Measurements from ENCODE around the gene GLI1.

DNA sequence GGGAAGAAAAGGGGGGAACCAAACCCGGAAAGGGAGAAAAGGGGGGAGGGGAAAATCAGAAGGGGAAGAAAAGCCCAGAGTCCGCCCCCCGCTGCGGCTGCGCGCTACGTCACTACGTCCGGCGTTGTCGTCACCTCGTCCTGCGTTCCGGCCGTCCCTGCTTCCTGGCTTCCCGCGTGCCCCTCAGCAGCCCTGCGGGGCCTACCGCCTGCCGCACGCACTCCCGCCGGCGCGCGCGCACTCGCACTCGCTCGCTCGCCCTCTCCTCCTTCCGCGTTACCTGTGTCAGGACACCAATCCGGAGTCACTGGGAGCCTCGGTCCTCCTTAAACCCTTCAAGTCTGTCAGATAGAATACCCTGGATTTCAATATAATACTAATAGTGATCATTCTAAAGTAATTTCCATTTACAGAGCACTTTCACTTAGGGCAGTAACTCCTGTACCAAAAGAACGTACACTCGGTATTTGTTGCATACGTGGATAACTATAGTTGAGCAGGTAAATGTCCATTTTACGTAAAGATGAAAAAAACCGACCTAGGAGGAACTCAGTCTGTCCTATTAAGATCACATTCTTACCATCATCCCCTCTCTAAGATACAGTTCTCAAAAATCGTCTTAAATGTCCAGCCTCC lies 28.5 kb upstream of the GLI1 start, which contains the start of gene R3HDM2:
- TF ChIP-seq, protein P1, sequence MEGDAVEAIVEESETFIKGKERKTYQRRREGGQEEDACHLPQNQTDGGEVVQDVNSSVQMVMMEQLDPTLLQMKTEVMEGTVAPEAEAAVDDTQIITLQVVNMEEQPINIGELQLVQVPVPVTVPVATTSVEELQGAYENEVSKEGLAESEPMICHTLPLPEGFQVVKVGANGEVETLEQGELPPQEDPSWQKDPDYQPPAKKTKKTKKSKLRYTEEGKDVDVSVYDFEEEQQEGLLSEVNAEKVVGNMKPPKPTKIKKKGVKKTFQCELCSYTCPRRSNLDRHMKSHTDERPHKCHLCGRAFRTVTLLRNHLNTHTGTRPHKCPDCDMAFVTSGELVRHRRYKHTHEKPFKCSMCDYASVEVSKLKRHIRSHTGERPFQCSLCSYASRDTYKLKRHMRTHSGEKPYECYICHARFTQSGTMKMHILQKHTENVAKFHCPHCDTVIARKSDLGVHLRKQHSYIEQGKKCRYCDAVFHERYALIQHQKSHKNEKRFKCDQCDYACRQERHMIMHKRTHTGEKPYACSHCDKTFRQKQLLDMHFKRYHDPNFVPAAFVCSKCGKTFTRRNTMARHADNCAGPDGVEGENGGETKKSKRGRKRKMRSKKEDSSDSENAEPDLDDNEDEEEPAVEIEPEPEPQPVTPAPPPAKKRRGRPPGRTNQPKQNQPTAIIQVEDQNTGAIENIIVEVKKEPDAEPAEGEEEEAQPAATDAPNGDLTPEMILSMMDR (IDR thresholded peaks at IDR 0.05): no peak
- TF ChIP-seq EP300 (IDR thresholded peaks at IDR 0.05) (no peak), POLR2A (IDR thresholded peaks at IDR 0.05) (peak; percentile 84 to 93)
